ENCODE results near the gene FAM156A. TPM values are rescaled to one million over a fixed set of nuclear protein-coding genes. Genes with fewer than 3 reads are reported as not detected.
"Not testable (repeated sequence)": the region's sequence is repeated elsewhere in the genome, so short reads cannot be mapped to it uniquely, and the experiment has no call there.

Gene FAM156A
- total RNA-seq, 3 donors from 2014 or later, result 17.0 to 22.4 (median 22.2) TPM

DNA sequence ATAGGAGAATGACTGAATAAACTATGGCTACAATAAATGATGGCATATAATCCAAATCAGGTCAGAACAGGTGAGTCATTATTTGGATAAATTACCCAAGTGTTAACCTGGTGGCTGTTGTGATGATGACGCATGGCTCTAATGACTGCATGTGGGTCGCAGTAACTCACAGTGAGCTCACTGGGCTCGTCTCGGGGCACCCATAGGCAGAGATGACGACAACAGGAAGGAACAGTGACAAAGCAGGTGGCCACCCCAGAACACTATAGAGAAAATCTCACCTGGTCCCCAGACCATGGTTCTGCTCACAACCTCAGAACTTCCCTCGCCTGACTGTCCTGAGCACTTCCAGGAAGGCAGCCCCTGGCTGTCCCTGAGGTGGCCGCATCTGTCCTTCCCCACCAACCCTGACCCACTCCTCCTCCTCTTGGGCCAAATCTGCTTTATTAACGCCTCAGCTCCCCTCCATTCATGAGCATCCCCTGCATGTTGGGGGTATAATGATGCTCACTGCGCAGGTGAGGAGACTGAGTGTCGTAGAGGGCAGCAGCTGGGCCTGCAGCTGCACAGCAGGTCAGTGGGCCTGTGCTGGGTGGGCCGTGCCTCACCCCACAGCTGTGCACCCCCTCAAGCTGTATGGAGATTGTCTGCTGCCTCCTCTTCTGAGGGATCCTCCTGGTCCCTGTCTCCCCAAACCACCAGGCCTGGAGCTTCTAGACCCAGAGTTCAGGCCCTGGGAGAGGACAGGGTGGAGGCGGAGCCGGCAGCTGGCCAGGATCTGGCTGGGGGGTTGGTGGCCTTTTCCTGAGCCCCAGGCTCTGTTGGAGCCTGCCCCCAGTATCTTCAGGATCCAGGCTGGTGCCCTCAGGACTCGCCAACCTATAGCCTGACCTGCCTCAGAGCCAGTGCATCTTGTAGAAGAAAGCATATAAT is 30.9 kb upstream of the FAM156A start:
- no peak for TF ChIP-seq CTCF (IDR thresholded peaks at IDR 0.05)
- no peak for DNase-seq
- ATAC-seq, result no peak
- intact Hi-C loops (cut with DNase I, micrococcal nuclease), result no loop called here
- H3K4me3 ChIP-seq, result no peak overlapping the region
- H3K9me3 ChIP-seq, result no peaks in the 10 kb centered on the region
- no peaks in the 10 kb centered on the region for H3K36me3 ChIP-seq (ENCODE audit: low read depth)
- peaks cover under 1% of the 10 kb centered on the region for H3K4me1 ChIP-seq (ENCODE audit: low read depth)

- ATAC-seq, result no peak
- H3K4me3 ChIP-seq, result no peak overlapping the region
- no peaks in the 10 kb centered on the region for H3K9me3 ChIP-seq
- H3K36me3 ChIP-seq (ENCODE audit: low read depth), result no peaks in the 10 kb centered on the region
- TF ChIP-seq CTCF (IDR thresholded peaks at IDR 0.05), result no peak
- no peaks in the 10 kb centered on the region for H3K4me1 ChIP-seq (ENCODE audit: low read depth)
- intact Hi-C loops (cut with DNase I, micrococcal nuclease), result no loop called here
- no peak for DNase-seq
These were observed 25.1 kb upstream of the FAM156A start for GRCh38 chrX:52983321-52984000.

- no peak for DNase-seq
- intact Hi-C loops (cut with DNase I, micrococcal nuclease), result no loop called here
- H3K36me3 ChIP-seq (ENCODE audit: low read depth), result no peaks in the 10 kb centered on the region
- H3K9me3 ChIP-seq, result no peaks in the 10 kb centered on the region
- no peak overlapping the region for H3K4me3 ChIP-seq
- no peak for ATAC-seq
- no peaks in the 10 kb centered on the region for H3K4me1 ChIP-seq (ENCODE audit: low read depth)
- TF ChIP-seq CTCF (IDR thresholded peaks at IDR 0.05), result no peak
These were observed 21.7 kb upstream of the FAM156A start for GRCh38 chrX:52979993-52980392.

DNA sequence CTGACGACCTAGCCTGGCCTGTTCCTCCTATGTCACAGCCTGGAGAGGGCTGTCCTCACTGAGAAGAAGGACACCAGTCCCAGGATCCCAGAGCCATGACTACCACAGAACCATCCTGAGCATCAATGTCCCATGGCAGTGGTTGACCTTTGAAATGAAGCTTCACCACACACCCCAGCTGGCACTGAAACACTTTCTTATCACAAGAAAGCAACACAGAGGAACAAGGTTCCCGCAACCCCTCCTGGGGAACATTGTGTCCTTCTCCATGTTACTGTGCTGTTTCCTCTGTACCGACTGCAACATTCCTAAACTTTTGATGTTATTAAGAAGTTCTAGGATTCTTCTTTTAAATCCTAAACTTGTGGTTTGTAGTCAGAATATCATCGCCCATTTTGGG is 21.2 kb upstream of the FAM156A start:
- TF ChIP-seq CTCF (IDR thresholded peaks at IDR 0.05), result no peak
- intact Hi-C loops (cut with DNase I, micrococcal nuclease), result no loop called here
- Histone ChIP-seq H3K9me3 (no peaks in the 10 kb centered on the region), H3K4me3 (no peak overlapping the region), H3K36me3 (ENCODE audit: low read depth) (no peaks in the 10 kb centered on the region), H3K4me1 (ENCODE audit: low read depth) (no peaks in the 10 kb centered on the region)
- ATAC-seq (no peak), DNase-seq (no peak)

DNA sequence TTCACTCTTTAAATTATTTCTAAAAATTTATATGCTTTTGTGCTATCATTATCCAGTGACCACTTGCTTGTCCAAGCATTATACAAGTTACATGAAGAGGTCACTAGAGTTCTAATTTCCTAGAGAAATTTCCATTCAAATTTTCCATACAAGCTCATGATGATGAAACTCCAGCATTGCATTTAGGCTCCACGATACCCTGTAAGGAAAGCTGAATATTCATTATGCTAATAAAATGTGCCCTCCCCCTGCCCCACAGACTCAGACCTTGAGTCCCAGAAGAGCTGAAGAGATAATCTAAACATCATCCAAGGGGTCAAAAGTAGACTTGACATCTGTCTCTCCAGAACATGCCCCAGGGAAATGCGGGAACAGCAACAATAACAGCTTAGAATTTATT is 19.6 kb upstream of the FAM156A start:
- H3K9me3 ChIP-seq, result no peaks in the 10 kb centered on the region
- intact Hi-C loops (cut with DNase I, micrococcal nuclease), result no loop called here

DNA sequence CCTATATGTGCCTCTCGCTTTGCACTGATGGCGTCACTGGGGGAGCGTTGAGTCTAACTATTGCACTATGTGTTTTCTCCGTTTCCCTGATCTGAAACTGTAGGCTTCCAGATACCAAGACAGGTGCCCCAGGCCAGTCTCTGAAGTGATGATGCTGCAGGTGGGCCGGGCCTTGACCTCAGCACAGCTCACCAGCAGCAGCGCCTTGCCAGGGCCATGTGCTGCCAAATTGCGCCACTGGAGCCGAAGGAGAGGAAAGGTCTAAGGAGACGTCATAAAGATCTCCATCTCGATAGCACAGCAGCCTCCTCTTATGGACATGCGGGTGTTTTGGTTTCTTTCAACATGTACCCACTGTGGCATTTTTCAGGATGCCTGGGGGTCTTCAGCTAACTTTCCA is 17.3 kb upstream of the FAM156A start:
- ATAC-seq; DNase-seq; H3K9me3 ChIP-seq; H3K36me3 ChIP-seq (ENCODE audit: low read depth); H3K4me1 ChIP-seq (ENCODE audit: low read depth); H3K4me3 ChIP-seq; intact Hi-C loops (cut with DNase I, micrococcal nuclease): not testable (repeated sequence)

More for the DNA sequence above, 19.6 kb upstream of the FAM156A start:
- H3K4me1 ChIP-seq (ENCODE audit: low read depth), result no peaks in the 10 kb centered on the region
- no peak for TF ChIP-seq CTCF (IDR thresholded peaks at IDR 0.05)
- no peaks in the 10 kb centered on the region for H3K36me3 ChIP-seq (ENCODE audit: low read depth)
- ATAC-seq (no peak), DNase-seq (no peak)
- no peak overlapping the region for H3K4me3 ChIP-seq

DNA sequence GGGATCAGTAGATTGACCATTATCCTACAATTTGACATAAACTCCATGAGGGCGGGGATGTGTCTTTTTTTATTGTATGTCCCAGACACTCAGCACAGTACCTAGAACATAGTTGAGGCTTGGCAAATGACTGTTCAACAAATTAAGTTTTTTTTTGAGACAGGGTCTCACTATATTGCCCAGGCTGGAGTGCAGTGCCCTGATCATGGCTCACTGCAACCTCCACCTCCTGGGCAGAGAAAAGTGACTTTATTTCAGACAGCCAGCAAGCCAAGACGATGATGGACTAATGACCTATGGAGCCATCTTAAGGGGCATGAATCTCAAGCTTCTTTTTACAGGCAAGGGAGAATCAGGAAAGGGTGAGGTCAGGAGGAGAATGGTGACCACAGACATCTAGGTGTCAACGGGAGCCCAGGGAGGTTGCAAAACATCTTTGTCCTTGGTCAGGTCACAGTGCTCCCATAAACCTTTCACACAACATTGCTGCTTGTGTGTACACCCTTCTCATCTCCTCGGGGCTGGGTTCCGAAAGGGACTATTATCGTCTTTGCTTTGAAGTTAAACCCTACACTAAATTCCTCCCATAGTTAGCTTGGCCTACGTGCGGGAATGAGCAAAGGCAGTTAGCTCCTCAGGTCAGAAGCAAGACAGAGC is 16.1 kb upstream of the FAM156A start:
- H3K36me3 ChIP-seq (ENCODE audit: low read depth); intact Hi-C loops (cut with DNase I, micrococcal nuclease); H3K4me1 ChIP-seq (ENCODE audit: low read depth); H3K4me3 ChIP-seq; ATAC-seq; DNase-seq; H3K9me3 ChIP-seq: not testable (repeated sequence)

GRCh38 chrX:52967922-52968321 is 9.6 kb upstream of the FAM156A start:
- H3K36me3 ChIP-seq (ENCODE audit: low read depth); ATAC-seq; H3K9me3 ChIP-seq; H3K4me3 ChIP-seq; intact Hi-C loops (cut with DNase I, micrococcal nuclease); H3K4me1 ChIP-seq (ENCODE audit: low read depth); DNase-seq: not testable (repeated sequence)
